Measurements from ENCODE around the gene LCN6.

Gene LCN6

GRCh38 chr9:136740069-136740468 is 8.3 kb downstream of the LCN6 start:
- FAIRE-seq (no peak), DNase-seq (ENCODE audit: insufficient read length, low spot score) (no peak)
- TF ChIP-seq, protein P1, sequence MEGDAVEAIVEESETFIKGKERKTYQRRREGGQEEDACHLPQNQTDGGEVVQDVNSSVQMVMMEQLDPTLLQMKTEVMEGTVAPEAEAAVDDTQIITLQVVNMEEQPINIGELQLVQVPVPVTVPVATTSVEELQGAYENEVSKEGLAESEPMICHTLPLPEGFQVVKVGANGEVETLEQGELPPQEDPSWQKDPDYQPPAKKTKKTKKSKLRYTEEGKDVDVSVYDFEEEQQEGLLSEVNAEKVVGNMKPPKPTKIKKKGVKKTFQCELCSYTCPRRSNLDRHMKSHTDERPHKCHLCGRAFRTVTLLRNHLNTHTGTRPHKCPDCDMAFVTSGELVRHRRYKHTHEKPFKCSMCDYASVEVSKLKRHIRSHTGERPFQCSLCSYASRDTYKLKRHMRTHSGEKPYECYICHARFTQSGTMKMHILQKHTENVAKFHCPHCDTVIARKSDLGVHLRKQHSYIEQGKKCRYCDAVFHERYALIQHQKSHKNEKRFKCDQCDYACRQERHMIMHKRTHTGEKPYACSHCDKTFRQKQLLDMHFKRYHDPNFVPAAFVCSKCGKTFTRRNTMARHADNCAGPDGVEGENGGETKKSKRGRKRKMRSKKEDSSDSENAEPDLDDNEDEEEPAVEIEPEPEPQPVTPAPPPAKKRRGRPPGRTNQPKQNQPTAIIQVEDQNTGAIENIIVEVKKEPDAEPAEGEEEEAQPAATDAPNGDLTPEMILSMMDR (IDR thresholded peaks at IDR 0.05; ENCODE audit: insufficient read depth, missing control alignments), result no peak

DNA sequence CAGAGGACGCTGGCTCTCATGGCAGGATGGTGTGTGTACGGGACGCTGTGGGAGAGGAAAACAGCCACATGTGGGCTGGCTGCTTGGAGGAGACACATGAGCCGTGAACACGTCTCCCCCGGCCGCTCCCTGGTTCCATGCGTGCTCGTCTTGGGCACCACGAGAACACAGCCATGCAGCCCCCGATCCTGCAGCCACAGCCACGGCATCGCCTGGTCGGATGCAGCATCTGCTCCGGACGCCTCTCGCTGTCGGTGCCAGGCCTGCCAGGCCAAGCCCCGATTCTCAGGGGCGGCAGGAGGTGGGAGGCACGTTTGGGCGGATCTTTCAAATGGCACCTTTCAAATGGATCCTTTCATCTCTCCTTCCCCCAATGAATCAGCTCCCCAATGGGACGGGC is 8.8 kb downstream of the LCN6 start:
- DNase-seq (ENCODE audit: insufficient read length, low spot score), result no peak
- TF ChIP-seq, protein P1 (IDR thresholded peaks at IDR 0.05; ENCODE audit: insufficient read depth, missing control alignments), result no peak
- no peak for FAIRE-seq

DNA sequence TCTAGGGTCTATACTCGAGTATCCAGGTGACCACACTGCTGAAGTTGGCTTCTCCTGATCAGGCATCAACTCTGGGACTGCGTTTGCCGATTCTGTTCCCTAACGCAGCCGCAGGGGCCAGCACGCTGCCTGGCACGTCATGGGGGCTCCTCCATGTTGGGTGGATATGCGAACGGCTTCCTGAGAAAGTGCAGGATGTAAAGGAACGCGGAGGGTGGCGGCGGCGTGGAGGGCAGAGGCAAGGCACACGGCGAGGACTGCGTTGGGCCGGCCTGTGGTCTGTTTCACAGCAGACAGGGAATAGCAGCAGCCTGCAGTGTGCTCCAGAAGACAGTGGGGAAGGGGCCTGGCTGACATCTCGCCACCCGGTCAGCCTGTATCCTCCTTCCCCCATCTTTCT is 9.4 kb downstream of the LCN6 start:
- TF ChIP-seq, protein P1 (IDR thresholded peaks at IDR 0.05; ENCODE audit: insufficient read depth, missing control alignments), result no peak
- DNase-seq (ENCODE audit: insufficient read length, low spot score) (no peak), FAIRE-seq (no peak)

DNA sequence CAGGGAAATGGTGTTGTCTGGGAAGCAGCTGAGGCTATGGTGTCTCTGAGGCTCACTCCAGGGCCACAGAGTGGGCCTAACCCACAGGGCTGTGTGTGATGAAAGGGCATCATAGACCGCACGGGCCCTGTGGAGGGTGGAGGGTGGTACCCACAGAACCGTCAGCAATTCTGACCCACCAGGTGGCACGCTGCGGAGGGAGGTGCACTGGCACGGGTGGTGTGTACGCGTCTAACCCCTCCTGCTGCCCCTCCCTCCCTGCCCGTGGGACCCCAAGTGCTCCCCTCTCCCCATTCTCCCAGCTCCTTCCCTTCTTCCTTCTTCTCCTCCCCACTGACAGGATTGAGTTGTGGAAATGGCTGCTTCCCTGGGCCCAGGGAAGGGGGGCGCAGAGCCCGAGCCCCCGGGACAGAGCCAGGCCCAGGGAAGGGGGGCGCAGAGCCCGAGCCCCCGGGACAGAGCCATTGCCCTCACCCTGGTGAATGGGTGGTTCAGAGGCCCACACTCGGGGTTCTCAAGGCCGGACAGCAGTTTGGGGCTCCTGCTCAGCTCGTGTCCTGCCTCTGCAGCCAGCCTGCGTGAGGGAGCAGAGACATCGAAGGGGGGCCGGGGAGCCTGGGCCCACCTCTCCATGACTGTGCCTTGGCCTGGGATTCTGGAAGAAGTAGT is 12.4 kb downstream of the LCN6 start:
- DNase-seq (ENCODE audit: insufficient read length, low spot score) (no peak), FAIRE-seq (no peak)
- TF ChIP-seq, protein P1 (IDR thresholded peaks at IDR 0.05; ENCODE audit: insufficient read depth, missing control alignments), result no peak

GRCh38 chr9:136734837-136735496 is 13.4 kb downstream of the LCN6 start:
- DNase-seq (ENCODE audit: insufficient read length, low spot score) (no peak), FAIRE-seq (no peak)
- TF ChIP-seq, protein P1 (IDR thresholded peaks at IDR 0.05; ENCODE audit: insufficient read depth, missing control alignments), result no peak

GRCh38 chr9:136733611-136734010 is 14.7 kb downstream of the LCN6 start:
- TF ChIP-seq, protein P1 (IDR thresholded peaks at IDR 0.05; ENCODE audit: insufficient read depth, missing control alignments), result no peak
- DNase-seq (ENCODE audit: insufficient read length, low spot score), result no peak
- no peak for FAIRE-seq

All from D721Med (cell line).